ENCODE measurements around the gene ATP1B3.
"Not testable (repeated sequence)": the region's sequence is repeated elsewhere in the genome, so short reads cannot be mapped to it uniquely, and the experiment has no call there.

ATP1B3 gene

GRCh38 chr3:141860766-141861513 is 15.5 kb upstream of the ATP1B3 start:
- no peak for DNase-seq (ENCODE audit: low read depth)

- no peak for DNase-seq (ENCODE audit: low read depth)
Observed at GRCh38 chr3:141862279-141862816, 14.1 kb upstream of the ATP1B3 start.

DNA sequence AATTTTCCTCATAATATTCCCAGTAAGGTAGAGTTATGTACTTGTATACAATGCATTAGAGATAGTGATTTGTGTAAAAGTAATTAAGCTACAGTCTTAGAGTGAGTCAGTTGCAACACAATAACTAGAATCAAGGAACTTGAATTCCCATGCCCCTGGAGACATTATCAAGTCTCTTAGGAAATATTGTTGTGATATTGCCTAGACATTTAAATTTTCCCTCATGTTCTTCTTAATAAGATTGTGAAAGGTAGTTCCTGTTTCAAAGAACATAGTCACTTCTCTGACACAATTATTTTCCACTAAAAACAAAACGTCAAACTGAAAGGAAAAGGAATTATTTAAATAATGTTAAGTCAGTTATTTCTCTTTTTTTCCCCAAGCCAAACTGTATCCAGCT is 13.0 kb upstream of the ATP1B3 start:
- no peak for DNase-seq (ENCODE audit: low read depth)

DNA sequence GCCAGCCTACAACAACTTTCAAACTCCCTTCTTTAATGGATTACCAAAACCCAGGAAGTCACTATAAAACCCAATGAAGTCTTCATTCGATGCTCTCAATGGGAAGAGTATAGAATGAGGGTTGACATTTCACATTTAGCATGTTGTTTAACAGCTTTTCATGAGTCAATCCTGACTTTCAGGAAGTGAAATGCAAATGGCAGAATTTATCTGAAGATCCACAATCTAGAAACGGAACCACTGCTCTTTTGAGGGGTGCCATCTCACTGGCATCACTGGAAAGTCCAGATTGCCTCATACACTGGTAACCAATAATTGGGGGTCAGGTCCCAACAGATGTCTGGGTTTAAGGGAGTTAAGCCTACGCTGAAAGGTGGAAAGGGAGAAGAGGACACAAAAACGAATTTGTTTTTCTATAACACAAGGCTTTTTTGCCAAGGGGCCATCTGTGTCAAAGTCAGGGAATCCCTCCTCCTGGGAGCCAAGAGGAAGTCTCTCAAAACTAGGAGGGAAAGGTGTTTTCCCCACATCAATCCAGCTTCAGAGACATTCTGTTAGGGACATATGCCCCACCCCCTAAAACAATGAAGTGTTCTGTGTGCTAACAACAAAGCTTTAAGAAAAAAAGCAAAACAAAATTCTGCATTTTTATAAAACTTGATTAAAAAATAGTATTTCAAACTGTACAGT is 12.0 kb upstream of the ATP1B3 start:
- DNase-seq (ENCODE audit: low read depth): no peak

DNA sequence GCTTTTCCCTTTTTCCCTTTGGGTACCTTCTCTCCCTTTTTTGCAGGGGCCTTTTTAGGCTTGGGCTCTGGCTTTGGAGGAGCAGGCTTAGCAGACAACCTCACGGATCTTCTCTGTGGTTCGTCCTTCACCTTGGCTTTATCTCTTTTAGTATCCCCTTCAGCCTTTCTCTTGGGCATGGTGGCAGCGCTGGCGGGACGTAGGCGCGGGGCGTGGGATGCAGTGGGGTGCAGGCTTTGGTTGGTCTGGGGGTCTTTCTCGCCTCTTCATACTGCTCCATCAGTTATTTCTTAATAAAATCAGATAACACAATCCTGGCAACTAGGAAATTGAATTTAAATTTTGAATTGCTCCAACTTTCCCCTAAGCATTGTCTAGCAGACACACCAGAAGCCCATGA is 11.3 kb upstream of the ATP1B3 start:
- no peak for DNase-seq (ENCODE audit: low read depth)

DNA sequence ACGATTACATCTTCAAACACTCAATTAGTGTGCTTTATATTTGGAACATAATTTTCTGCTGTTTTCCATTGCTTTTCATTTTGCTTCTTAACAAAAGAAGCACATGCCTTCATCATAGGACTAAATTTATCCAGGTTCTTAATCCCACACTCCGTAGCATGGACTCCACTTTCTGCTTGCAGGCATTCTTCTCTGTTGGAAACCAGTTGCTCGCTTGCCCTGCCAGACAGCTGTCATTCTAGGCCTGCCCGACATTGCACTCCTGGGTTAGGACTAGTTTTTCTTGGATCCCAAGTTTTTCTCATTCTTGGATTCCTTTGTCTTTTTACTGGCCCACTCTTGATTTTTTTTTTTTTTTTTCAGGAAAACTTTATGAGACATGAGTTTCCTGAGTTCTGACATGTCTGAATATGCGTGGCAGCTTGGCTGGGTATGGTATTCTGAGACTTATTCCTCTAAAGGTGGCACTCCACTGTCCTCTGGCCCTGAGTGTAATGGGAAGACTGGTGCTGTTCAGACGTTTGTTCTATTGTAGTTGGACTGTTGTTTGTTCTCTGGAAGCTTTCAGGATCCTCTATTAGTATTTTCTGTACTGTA is 6.3 kb upstream of the ATP1B3 start:
- no peak for DNase-seq (ENCODE audit: low read depth)

- DNase-seq (ENCODE audit: low read depth): peak; percentile 39
Observed at GRCh38 chr3:141875374-141875892, 1.0 kb upstream of the ATP1B3 start.

DNA sequence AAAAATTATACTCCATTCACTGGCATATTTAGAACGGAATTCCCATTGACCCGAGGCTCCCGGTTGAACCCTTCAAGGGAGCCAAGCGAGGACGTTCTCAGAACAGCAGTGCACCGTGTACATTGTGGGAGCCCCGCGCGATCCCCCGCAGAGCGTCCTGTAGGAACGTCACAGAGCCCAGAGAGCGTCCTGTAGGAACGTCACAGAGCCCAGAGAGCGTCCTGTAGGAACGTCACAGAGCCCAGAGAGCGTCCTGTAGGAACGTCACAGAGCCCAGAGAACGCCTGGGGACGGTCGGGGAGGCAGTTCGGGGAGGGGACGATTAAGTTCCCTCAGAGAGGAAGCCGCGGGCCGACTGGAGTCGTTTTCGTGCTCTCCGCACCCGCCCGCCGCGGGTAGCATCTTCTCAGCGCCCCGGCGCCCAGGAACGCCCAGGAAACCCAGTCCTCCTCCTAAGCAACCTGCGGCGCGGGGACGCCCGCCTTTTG is 506 bp upstream of the ATP1B3 start:
- peak; percentile 51 for DNase-seq (ENCODE audit: low read depth)

DNA sequence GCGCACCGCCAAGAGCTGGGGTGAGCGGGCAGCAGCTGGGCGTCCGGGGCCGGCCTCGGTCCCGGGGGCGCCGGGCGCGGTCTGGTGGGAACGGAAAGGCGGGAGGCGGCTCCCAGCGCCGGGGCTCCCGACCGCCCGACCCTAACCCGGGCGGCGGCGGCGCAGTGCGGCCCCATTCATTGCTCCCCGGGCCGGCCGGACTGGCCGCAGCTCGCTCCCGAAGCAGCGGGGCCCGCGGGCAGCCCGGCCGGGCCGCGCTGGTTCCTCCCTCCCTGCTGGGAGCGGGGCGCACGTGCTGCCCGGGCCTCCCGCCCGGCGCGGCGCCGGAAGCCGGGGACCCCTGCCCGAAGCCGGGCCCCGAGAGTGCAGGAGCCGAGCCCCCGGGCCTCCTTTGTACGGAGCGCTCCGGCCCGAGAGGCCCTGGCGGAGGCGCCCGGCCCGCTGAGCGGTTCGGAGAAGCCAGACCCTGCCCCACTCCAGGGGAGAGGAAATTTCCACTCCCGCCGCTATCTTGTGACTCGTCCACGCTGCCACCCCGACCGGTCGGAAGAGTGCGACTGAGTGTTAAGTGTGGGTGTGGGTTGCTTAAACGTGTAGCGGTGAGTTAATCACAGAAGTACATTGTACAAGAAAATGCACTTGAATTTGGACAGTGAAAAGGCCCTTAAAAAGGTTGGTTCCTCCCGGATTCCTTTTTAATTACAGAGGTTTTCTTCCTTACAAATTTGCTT is 613 bp downstream of the ATP1B3 start:
- no peak for DNase-seq (ENCODE audit: low read depth)

- no peak for DNase-seq (ENCODE audit: low read depth)
Observed at GRCh38 chr3:141877911-141878310, 1.5 kb downstream of the ATP1B3 start.

DNA sequence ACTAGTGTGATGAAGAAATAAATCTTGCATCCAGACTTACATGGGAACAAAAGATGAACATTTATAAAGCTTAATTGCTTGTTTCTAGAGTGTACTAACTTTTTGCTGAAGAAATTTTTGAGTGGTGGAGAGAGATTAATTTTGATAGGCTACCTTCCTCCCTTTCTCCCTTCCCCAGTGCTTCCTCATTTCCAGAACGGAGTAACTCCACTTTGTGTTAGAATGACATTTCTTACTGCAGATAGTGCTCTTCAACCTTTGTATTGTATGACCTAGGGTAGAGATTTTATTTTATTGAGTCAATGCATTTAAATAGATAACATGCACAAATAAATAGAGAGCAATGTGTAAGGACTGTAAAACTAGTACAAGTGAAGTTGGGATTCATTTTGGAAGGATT is 1.9 kb downstream of the ATP1B3 start:
- no peak for DNase-seq (ENCODE audit: low read depth)

DNA sequence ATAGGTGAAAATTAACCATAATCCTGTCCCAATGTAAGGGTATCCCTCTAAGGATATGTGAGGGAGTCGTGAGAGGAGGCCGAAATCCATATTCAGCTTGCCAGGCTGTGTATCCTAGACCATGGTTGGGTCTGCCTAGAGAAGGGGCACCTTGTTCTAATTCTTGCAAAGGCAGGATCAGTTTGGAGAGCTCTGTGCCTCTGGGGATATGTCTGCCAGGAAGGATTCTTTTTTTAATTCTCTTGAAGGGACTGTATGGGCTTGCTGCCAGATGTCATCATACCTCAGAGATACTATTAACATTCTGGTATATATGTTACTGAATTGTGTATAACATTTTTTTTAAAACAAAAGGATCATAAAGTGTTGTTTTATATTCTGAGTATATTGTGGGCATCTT is 2.4 kb downstream of the ATP1B3 start:
- no peak for DNase-seq (ENCODE audit: low read depth)

GRCh38 chr3:141881702-141882101 is 5.3 kb downstream of the ATP1B3 start:
- no peak for DNase-seq (ENCODE audit: low read depth)

DNA sequence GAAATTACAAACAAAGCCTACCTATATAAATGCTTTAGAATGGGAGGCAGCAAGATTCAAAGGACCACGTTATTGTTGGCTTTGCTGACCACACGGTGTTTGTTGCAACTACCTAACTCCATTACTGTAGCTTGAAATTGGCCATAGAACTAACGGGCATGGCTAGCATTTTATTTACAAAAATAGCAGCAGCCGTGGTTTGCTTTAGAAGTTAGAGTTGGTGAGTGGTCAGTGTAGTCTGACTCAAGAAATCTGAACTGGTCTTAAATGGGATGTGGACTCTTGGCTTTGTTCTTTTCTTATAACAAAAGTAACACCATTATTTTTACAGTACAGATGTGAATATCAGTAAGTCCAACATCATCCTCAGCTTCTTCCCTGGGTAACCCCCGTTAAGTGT is 10.6 kb downstream of the ATP1B3 start:
- DNase-seq (ENCODE audit: low read depth): no peak

GRCh38 chr3:141888548-141888947 is 12.1 kb downstream of the ATP1B3 start:
- DNase-seq (ENCODE audit: low read depth): not testable (repeated sequence)

GRCh38 chr3:141894524-141895176 is 18.2 kb downstream of the ATP1B3 start:
- peak; percentile 64 for DNase-seq (ENCODE audit: low read depth)

DNA sequence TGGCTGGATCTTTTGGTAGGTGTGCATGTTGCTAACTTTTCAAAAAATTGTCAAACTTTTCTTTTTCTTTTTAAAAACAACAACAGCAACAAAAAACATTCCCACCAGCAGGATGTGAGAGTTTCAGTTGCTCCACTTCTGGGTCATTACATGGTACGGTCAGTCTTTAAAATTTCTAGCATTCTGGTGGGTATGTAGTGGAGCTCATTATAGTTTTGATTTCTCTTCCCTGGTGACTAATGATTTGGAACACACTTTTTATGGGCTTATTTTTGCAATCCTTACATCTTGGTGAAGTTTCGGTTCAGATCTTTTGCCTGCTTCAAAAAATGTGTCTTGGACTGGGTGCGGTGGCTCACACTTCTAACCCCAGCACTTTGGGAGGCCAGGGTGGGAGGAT is 19.3 kb downstream of the ATP1B3 start:
- DNase-seq (ENCODE audit: low read depth): no peak

- DNase-seq (ENCODE audit: low read depth): no peak
Observed at GRCh38 chr3:141898908-141899307, 22.5 kb downstream of the ATP1B3 start.

DNA sequence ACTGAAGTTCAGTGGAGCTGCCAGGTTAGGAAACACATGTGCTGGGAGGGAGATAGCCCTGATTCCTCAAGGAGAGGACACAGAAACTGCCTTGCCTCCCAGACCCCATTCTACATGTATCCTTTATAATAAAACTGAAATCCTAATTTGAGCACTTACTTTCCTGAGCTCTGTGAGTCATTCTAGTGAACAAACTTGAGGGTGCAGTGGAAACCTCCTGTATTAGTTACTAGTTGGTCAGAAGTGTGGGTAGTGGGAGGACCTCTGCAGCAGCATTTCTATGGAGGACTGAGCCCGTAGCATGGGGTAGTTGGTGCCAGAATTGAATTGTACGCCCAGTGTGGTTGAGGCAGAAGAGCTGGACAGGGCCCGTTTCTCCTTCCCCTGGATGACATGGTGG is 23.9 kb downstream of the ATP1B3 start:
- no peak for DNase-seq (ENCODE audit: low read depth)

GRCh38 chr3:141901914-141902313 is 25.5 kb downstream of the ATP1B3 start:
- no peak for DNase-seq (ENCODE audit: low read depth)

DNA sequence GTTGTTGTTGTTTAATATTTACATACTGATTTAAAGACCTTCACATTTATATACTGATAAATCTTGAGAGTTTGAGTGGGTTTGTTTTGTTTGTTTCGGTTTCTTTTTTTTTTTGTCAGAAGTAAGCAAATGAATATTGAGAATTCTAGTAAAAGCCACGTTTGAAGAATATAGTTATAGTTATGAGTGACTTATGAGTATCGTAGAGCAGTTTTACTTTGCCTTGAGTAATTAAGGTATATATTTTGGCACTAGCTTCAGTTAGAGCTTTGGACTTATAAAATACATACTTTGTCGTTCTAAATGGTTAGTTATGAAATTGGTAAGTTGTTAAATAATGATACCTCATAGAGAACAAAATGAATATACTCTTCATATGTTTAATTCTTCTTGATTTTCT is 27.8 kb downstream of the ATP1B3 start:
- DNase-seq (ENCODE audit: low read depth): no peak

All from HS-5 (cell line).